Measurements from ENCODE around the gene NACA2.

The NACA2 gene

GRCh38 chr17:61621317-61621716, 30.3 kb upstream of the NACA2 start:
- in situ Hi-C loops (cut with MboI; ENCODE audit: low sequenced_read_pairs, unreplicated experiment): no loop called here
- no peak for TF ChIP-seq CTCF (IDR thresholded peaks at IDR 0.05; ENCODE audit: borderline replicate concordance, control extremely low read depth, extremely low read depth, insufficient read depth, missing control alignments)

DNA sequence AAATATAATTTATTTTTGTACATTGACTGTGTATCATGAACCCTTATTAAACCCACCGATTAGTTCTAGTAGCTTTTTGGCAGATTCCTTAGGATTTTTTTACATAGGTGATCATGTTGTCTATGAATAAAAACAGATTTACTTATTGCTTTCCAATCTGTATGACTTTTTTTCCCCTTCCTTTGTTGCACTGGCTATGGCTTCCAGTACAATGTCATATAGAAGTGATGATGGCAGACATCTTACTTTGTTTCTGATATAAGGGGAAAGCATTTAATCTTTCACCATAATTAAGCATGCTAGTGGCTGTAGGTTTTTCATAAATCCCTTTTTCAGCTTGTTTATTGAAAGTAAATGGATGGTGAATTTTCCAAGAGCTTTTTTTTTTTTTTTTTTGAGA, 28.9 kb upstream of the NACA2 start:
- no peak for TF ChIP-seq CTCF (IDR thresholded peaks at IDR 0.05; ENCODE audit: borderline replicate concordance, control extremely low read depth, extremely low read depth, insufficient read depth, missing control alignments)
- in situ Hi-C loops (cut with MboI; ENCODE audit: low sequenced_read_pairs, unreplicated experiment): no loop called here
- no peak for DNase-seq (ENCODE audit: low spot score)

More at GRCh38 chr17:61621317-61621716, 30.3 kb upstream of the NACA2 start:
- DNase-seq (ENCODE audit: low spot score): no peak

GRCh38 chr17:61619493-61619892, 28.5 kb upstream of the NACA2 start:
- in situ Hi-C loops (cut with MboI; ENCODE audit: low sequenced_read_pairs, unreplicated experiment): no loop called here
- DNase-seq (ENCODE audit: low spot score): no peak
- TF ChIP-seq CTCF (IDR thresholded peaks at IDR 0.05; ENCODE audit: borderline replicate concordance, control extremely low read depth, extremely low read depth, insufficient read depth, missing control alignments): no peak

DNA sequence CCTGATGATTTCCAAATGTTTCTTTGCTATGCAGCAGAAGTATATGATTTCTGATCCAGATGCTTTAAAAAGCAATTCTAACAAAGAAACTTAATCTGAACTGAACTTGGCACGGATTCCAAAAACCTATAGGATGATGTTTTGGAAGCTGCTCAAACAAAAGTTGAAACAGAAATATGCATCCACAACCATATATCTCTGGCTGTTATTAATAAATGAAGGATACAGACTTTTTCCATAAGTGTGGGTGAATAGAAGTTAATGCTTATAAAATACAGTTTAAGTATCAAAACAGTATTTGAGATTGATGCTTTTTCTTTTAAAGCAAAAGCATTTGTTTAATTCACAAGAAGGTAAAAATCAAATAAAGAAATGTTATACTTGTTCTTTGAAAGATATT, 27.9 kb upstream of the NACA2 start:
- TF ChIP-seq CTCF (IDR thresholded peaks at IDR 0.05; ENCODE audit: borderline replicate concordance, control extremely low read depth, extremely low read depth, insufficient read depth, missing control alignments): no peak
- in situ Hi-C loops (cut with MboI; ENCODE audit: low sequenced_read_pairs, unreplicated experiment): no loop called here
- DNase-seq (ENCODE audit: low spot score): no peak

GRCh38 chr17:61617330-61617729, 26.3 kb upstream of the NACA2 start:
- no peak for TF ChIP-seq CTCF (IDR thresholded peaks at IDR 0.05; ENCODE audit: borderline replicate concordance, control extremely low read depth, extremely low read depth, insufficient read depth, missing control alignments)
- no peak for DNase-seq (ENCODE audit: low spot score)
- in situ Hi-C loops (cut with MboI; ENCODE audit: low sequenced_read_pairs, unreplicated experiment): no loop called here

DNA sequence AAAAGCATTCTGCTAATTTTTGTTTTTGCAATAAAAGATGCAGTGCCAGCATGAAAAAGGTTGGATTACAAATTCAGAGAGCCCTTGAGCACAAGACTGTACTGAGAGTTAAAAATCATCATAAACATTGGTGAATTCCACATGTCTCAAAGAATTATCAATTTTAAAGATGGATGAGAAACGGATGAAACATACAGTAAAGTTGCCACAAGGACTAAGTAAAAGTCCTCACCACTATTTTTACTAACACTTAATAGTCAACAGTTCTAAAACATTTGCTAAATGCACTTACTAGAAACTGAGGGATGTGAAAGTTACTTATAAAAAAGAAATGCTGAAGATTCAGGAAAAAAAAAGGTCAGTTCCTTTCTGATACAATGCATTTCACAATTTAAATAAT, 25.8 kb upstream of the NACA2 start:
- in situ Hi-C loops (cut with MboI; ENCODE audit: low sequenced_read_pairs, unreplicated experiment): no loop called here
- no peak for TF ChIP-seq CTCF (IDR thresholded peaks at IDR 0.05; ENCODE audit: borderline replicate concordance, control extremely low read depth, extremely low read depth, insufficient read depth, missing control alignments)
- no peak for DNase-seq (ENCODE audit: low spot score)

DNA sequence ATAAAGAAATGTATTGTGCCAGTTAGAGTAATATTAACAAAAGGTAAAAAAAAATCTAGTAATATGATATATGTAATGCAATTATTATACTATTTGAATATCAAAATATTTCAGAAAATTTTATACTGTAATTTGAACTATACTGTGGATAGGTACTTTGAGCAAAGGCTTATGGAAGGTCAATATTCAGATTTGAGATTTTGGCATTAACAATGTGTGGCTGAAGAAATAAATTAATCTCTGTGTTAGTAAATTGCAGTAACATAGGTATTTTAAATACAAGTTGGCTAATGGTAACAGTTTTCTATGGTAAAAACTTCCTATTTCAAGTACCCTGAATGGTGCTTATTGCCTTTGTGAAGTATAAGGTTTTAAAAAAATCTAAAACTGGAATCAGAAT, 23.2 kb upstream of the NACA2 start:
- DNase-seq (ENCODE audit: low spot score): no peak
- TF ChIP-seq CTCF (IDR thresholded peaks at IDR 0.05; ENCODE audit: borderline replicate concordance, control extremely low read depth, extremely low read depth, insufficient read depth, missing control alignments): no peak
- in situ Hi-C loops (cut with MboI; ENCODE audit: low sequenced_read_pairs, unreplicated experiment): no loop called here

Data from GM13976 (cell line).